ENCODE results near the gene SMG5.

SMG5 gene

DNA sequence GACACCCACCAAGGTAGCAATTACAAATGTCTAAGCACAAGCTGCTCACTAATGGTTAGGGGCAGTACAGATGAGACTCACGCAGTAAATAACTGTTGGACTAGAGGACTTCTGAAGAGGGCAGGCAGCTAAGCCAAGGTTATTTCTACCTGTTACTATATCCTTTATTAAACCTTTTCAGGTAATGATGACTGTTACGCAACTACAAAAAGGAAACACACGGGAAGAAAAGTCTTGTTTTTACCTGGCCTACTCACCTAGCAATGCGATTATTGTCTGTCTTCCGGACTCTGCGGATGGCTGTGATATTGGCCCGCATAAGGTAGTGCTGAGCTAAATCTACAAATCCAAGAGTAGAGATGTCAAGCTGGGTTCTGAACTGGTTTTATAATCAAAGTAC is 34.3 kb upstream of the SMG5 start:
- Histone ChIP-seq H3K9me3 (ENCODE audit: control insufficient read depth, low read length) (no peaks in the 10 kb centered on the region), H2AFZ (no peak overlapping the region), H3K79me2 (no peaks in the 10 kb centered on the region), H3K4me3 (ENCODE audit: low read depth, low read length) (no peak overlapping the region), H3K36me3 (ENCODE audit: control insufficient read depth, insufficient read depth, low read length) (no peaks in the 10 kb centered on the region), H3K4me1 (no peaks in the 10 kb centered on the region), H3K9ac (no peak overlapping the region), H3K27ac (no peak overlapping the region), H3K4me2 (ENCODE audit: low read length) (no peak overlapping the region), H3K27me3 (ENCODE audit: control insufficient read depth, insufficient read depth, low read length) (no peaks in the 10 kb centered on the region)
- TF ChIP-seq, protein P1, sequence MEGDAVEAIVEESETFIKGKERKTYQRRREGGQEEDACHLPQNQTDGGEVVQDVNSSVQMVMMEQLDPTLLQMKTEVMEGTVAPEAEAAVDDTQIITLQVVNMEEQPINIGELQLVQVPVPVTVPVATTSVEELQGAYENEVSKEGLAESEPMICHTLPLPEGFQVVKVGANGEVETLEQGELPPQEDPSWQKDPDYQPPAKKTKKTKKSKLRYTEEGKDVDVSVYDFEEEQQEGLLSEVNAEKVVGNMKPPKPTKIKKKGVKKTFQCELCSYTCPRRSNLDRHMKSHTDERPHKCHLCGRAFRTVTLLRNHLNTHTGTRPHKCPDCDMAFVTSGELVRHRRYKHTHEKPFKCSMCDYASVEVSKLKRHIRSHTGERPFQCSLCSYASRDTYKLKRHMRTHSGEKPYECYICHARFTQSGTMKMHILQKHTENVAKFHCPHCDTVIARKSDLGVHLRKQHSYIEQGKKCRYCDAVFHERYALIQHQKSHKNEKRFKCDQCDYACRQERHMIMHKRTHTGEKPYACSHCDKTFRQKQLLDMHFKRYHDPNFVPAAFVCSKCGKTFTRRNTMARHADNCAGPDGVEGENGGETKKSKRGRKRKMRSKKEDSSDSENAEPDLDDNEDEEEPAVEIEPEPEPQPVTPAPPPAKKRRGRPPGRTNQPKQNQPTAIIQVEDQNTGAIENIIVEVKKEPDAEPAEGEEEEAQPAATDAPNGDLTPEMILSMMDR (IDR thresholded peaks at IDR 0.05) = no peak

DNA sequence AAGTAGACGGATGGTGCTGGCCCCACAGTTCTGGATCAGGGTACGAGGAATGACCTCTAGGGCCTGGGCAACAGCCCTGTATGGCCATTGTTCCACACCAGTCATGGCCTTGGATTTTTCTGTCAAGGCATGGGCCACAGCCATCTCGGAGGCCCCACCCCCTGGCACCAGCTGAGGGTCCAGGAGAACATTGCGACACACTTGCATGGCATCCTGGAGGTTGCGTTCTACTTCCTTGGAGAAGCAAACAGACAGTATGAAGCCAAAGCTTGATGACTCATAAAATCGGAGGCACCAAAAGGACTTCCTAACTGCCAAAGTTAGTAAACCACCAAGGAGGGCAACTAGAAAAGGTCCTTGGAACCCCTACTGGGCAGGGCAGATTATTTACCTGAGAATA is 28.3 kb upstream of the SMG5 start:
- no peak overlapping the region for H3K9ac ChIP-seq
- no peak overlapping the region for H3K27ac ChIP-seq
- no peaks in the 10 kb centered on the region for H3K4me1 ChIP-seq
- H3K79me2 ChIP-seq = no peaks in the 10 kb centered on the region
- no peak overlapping the region for H3K4me2 ChIP-seq (ENCODE audit: low read length)
- no peak overlapping the region for H2AFZ ChIP-seq
- TF ChIP-seq, protein P1 (IDR thresholded peaks at IDR 0.05) = no peak
- no peaks in the 10 kb centered on the region for H3K9me3 ChIP-seq (ENCODE audit: control insufficient read depth, low read length)
- H3K27me3 ChIP-seq (ENCODE audit: control insufficient read depth, insufficient read depth, low read length) = no peaks in the 10 kb centered on the region
- no peaks in the 10 kb centered on the region for H3K36me3 ChIP-seq (ENCODE audit: control insufficient read depth, insufficient read depth, low read length)
- no peak overlapping the region for H3K4me3 ChIP-seq (ENCODE audit: low read depth, low read length)

DNA sequence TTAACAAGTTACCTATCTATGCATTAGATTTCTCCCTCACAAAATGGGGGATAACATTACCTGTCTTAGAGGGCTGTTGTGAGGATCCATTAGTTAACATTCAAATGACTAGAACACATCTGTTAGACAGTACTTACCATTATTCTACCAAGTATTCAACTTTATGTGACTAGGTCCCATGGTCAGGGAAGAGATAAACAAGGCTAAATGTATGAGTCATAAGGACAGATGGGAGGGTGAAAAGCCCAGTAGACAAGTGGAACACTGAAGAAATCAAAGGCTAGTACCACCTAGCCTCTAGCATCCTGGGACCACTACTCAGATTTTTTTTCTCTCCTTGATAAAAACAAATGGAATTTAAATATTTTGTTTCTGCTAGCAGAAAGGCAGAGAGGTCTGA is 25.5 kb upstream of the SMG5 start:
- H3K27ac ChIP-seq = no peak overlapping the region
- H2AFZ ChIP-seq = no peak overlapping the region
- H3K36me3 ChIP-seq (ENCODE audit: control insufficient read depth, insufficient read depth, low read length) = no peaks in the 10 kb centered on the region

DNA sequence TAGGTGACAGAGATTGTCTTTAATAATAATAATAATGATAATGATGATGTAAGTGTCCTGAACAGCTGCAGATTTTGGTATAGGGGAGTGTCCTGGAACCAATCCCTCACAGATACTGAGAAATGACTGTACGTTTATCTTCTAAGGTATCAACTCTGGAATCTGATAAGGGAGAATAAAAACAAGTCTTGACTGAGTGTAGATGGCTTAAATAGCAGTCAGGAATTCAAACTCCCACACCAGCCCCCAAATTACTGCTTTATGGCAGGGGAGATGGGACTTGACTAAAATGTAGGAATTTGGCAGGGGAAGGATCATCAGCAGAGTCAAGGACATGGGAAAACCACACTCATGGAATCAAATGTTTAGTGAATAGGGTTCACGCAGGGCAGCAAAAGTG is 22.6 kb upstream of the SMG5 start:
- no peak overlapping the region for H2AFZ ChIP-seq
- H3K9ac ChIP-seq = no peak overlapping the region
- H3K4me2 ChIP-seq (ENCODE audit: low read length) = no peak overlapping the region
- no peak overlapping the region for H3K27ac ChIP-seq
- TF ChIP-seq, protein P1 (IDR thresholded peaks at IDR 0.05) = no peak
- H3K4me3 ChIP-seq (ENCODE audit: low read depth, low read length) = no peak overlapping the region
- no peaks in the 10 kb centered on the region for H3K79me2 ChIP-seq
- no peaks in the 10 kb centered on the region for H3K4me1 ChIP-seq
- no peaks in the 10 kb centered on the region for H3K9me3 ChIP-seq (ENCODE audit: control insufficient read depth, low read length)
- H3K36me3 ChIP-seq (ENCODE audit: control insufficient read depth, insufficient read depth, low read length) = no peaks in the 10 kb centered on the region
- H3K27me3 ChIP-seq (ENCODE audit: control insufficient read depth, insufficient read depth, low read length) = no peaks in the 10 kb centered on the region

More for the DNA sequence above, 25.5 kb upstream of the SMG5 start:
- Histone ChIP-seq H3K9ac (no peak overlapping the region), H3K9me3 (ENCODE audit: control insufficient read depth, low read length) (no peaks in the 10 kb centered on the region), H3K4me3 (ENCODE audit: low read depth, low read length) (no peak overlapping the region), H3K4me2 (ENCODE audit: low read length) (no peak overlapping the region), H3K4me1 (no peaks in the 10 kb centered on the region), H3K27me3 (ENCODE audit: control insufficient read depth, insufficient read depth, low read length) (no peaks in the 10 kb centered on the region), H3K79me2 (no peaks in the 10 kb centered on the region)
- TF ChIP-seq, protein P1 (IDR thresholded peaks at IDR 0.05) = no peak

DNA sequence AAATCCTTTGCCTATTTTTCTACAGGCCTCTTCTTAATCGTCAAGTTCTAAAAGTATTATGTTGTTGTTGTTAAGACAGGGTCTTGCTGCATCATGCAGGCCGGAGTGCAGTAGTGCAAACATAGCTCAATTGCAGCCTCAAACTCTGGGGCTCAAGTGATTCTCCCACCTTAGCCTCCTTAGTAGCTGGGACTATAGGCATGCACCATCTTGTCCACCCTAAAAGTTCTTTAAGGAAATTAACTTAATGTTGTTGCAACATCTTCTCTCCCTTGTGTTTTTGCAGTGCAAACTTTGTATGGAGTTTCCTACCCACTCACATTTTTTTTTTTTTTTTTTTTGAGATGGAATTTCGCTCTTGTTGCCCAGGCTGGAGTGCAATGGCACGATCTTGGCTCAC is 20.6 kb upstream of the SMG5 start:
- no peaks in the 10 kb centered on the region for H3K79me2 ChIP-seq
- TF ChIP-seq, protein P1 (IDR thresholded peaks at IDR 0.05) = no peak
- no peaks in the 10 kb centered on the region for H3K4me1 ChIP-seq
- H3K36me3 ChIP-seq (ENCODE audit: control insufficient read depth, insufficient read depth, low read length) = no peaks in the 10 kb centered on the region
- no peaks in the 10 kb centered on the region for H3K9me3 ChIP-seq (ENCODE audit: control insufficient read depth, low read length)
- H3K27me3 ChIP-seq (ENCODE audit: control insufficient read depth, insufficient read depth, low read length) = no peaks in the 10 kb centered on the region
- no peak overlapping the region for H2AFZ ChIP-seq
- H3K27ac ChIP-seq = no peak overlapping the region
- H3K4me2 ChIP-seq (ENCODE audit: low read length) = no peak overlapping the region
- H3K9ac ChIP-seq = no peak overlapping the region
- no peak overlapping the region for H3K4me3 ChIP-seq (ENCODE audit: low read depth, low read length)
